ENCODE measurements around the gene C1QA.
"Not testable (repeated sequence)": the region's sequence is repeated elsewhere in the genome, so short reads cannot be mapped to it uniquely, and the experiment has no call there.

The C1QA gene

DNA sequence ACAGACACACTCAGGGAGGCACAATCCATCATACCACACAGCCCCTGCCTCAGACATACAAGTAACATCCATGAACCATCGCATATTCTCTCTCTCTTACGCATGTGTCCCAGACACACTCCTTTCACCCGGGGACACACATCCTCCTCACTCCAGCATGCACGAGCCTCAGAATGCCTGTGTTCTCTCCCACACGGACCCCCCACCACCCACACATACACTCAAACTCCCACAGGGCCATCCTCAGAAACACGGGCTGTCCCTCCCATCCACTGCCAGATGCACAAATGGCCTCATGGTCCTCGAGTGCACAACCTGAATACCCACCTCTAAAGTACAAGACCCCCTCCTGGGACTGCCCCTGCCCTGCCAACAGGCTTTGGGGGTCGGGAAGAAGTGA, 4.8 kb downstream of the C1QA start:
- DNase-seq (ENCODE audit: low spot score), result no peak

DNA sequence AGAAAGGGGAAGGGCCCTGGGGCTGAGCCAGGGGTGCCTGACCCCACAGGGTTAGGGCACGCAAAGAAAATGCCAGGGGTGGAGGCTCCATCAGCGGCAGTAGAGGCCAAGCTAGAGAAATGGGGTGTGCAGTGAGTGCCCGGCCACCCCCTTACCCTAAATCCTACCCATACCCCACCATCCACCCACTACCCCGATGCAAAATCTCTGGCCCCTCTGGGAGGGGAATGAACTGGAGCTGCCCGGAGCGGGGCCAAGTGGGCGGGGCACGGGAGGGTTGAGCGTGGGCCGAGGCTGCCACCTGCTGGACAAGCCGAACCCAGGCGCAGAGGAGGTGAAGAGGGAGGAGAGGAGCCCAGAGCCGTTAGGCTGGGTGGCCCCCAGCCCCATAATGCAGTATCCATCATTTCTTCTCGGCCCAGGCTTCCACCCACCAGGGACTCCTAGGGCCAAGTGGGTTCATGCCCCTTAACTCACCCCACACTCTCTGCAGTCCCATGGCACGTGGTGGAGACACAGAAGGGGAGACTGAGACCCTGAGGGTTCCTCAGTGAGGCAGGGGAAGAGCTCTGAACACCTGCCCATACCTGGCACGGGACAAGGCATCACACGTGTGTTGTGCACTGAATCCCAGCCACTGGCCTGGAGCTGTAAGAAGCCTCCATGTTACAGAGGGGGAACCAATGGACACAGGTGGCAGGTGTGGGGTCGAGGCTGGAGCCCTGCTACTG, 5.6 kb downstream of the C1QA start:
- DNase-seq (ENCODE audit: low spot score), result peak; percentile 85

DNA sequence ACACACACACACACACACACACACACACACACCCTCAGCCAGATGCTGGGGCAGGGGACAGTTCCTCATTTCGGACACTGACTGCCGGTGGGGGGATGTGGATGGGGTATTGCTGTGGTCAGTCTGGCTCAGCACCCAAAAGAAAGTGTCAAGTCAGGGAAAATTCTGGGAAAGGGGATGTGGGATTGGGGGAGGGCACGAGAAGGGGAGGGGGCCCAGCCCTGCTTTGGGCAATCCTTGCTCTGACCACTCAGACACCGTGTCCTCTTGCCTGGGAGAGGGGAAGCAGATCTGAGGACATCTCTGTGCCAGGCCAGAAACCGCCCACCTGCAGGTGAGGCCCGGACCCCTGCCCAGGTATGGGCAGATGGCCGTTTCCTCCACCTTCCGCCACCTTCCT, 7.0 kb downstream of the C1QA start, which contains the start of gene C1QC:
Gene C1QC (plus strand): TSS at position 253 of the 400 bp plus-strand sequence. CDS start 391 bp downstream, outside the sequence.
- no peak for DNase-seq (ENCODE audit: low spot score)

DNA sequence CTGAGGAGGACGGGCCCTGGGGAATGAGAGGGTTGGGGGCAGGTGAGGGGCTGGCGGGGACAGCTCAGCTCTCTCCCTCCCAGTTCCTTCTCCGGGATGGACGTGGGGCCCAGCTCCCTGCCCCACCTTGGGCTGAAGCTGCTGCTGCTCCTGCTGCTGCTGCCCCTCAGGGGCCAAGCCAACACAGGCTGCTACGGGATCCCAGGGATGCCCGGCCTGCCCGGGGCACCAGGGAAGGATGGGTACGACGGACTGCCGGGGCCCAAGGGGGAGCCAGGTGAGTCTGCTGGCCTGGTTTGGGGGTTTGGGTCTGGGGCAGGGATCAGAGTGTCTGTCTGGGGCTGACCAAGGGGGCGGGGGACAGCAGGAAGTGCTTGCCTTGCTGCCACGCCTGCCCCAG, 7.5 kb downstream of the C1QA start:
- no peak for DNase-seq (ENCODE audit: low spot score)

DNA sequence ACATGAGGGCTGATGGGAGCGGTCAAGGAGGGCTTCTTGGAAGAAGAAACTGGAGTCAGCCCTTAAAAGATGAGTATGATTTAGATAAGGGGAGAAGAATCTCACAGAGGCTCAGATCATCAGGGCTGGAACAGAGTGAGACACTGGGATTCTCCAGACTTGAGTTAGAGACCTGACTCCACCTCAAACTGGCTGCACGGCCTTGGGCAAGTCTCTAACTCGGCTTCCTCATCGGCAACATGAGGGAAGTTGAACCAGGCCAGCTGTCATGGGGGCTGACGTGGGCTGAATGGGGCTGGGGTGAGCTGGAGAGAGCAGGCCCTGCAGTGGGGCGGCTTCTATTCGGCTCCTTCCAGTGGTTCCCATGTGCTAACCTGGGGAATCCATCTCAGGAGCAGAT, 9.5 kb downstream of the C1QA start:
- no peak for DNase-seq (ENCODE audit: low spot score)

DNA sequence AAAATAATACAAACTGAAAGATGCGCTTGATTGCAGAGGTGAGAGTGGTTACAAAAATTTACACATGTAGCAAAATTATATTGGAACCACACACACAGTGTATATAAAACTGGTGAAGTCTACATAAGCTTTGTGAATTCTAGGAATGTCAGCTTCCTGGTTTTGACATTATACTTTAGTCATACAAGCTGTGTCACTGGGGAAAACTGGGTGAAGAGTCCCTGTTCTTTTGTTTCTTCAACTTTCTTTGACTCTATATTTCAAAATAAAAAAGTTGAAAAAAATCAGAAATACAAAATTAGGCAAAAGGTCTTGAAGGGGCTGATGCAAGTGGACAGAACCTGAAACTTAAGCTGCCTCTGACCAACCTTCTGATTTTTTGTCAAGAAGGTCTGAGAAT, 10.0 kb downstream of the C1QA start:
- DNase-seq (ENCODE audit: low spot score), result no peak

DNA sequence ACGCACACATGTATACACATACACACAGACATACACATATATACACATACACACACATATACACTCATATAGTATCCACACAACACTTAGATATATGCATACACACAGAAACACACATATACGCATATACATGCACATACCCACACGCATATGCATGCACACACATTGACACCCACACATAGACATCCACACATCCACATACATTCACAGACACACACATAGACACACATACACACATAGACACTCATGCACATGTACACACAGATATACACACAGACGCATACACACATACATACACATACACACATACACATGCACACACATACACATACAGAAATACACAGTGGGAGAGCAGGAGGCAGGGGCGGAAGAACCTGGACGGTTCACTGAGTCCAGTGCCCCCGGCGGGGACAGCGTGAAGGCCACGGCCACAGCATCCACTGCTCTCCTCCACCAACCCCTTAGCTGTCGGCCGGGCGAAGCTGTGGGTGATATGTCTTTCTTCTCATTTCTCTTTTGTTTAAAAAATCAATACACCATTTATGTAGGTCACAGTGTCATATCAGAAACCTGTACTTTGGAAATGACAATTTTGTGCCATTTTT, 13.8 kb downstream of the C1QA start:
- no peak for DNase-seq (ENCODE audit: low spot score)

DNA sequence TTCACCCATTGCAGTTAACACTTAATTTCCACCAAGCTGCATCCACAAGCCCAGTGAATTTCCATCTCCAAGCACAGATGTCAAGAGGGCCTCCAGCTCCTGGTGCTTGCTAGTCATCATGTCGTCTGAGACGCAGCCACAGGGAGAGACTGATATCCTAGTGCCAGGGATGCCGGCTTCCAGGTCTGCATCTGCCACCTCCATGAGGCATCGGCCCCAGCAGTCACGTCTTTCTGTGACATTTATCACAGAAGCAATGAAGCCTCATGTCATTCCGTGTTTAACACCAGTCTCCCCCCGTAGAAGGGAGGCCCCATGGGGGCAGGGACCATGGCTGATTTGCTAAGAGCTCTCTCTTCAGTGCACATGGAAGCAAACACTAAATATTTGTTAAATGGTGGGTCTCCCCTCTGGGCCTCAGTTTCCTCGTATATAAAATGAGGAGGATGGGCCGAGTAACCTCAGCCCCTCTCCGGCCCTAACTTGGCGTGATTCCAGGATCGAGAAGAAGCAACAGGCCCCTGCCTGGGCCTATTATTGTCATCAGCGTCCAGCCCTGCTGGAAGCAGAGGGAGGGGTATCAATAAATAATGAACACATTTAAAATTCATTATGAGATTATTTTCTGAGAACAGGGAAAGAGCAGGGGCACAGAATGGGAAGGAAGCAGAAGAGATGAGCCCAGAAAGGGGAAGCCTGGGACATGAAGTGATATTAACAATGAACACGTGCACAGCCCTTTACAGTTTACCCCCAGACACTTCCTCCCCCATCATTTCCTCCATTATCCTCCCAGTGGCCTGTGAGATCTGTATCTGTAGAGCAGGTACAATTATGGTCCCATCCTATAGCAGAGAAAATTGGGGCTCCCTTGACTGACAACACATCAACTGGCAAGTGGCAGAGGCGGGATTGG, 15.8 kb downstream of the C1QA start:
- DNase-seq (ENCODE audit: low spot score), result no peak

DNA sequence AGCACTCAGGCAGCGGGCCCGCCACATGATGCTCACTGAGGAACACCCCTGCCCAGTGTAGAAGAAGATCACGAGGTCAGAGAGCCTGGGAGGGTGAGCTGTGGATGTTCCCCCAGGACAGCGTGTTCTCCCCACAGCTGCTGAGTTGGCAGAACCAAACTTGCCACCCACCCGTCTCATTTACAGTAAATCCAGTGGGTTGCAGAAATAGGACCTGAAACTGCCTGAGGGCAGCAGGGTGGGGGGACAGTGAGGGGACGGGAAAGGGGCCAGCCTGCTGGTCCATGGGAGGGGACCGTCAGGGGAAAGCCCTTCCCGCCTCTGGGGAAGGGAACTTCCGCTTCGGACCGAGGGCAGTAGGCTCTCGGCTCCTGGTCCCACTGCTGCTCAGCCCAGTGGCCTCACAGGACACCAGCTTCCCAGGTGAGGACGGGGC, 16.5 kb downstream of the C1QA start, which contains the start of gene C1QB:
Gene C1QB (plus strand): TSS at position 356 of the 436 bp plus-strand sequence. CDS start 6,227 bp downstream, outside the sequence.
- no peak for DNase-seq (ENCODE audit: low spot score)

DNA sequence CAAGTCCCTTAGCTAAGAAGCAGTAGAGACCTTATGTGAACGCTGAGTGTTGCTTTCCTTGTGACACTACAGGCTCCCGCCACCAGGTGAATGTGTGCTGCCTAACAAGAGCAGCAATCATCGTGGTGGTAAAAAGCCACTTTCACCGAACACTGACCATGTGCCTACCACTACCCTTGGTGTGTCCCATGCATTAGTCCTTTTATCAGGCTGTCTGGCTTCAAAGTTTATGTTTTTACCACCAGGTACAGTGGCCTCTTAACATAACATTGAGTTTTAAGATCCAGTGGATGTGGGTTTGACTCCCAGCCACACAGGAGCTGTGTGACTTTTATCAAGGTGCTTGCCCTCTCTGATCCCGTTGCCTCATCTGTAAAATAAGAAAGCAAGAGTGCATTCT, 18.3 kb downstream of the C1QA start:
- DNase-seq (ENCODE audit: low spot score), result peak; percentile 42

DNA sequence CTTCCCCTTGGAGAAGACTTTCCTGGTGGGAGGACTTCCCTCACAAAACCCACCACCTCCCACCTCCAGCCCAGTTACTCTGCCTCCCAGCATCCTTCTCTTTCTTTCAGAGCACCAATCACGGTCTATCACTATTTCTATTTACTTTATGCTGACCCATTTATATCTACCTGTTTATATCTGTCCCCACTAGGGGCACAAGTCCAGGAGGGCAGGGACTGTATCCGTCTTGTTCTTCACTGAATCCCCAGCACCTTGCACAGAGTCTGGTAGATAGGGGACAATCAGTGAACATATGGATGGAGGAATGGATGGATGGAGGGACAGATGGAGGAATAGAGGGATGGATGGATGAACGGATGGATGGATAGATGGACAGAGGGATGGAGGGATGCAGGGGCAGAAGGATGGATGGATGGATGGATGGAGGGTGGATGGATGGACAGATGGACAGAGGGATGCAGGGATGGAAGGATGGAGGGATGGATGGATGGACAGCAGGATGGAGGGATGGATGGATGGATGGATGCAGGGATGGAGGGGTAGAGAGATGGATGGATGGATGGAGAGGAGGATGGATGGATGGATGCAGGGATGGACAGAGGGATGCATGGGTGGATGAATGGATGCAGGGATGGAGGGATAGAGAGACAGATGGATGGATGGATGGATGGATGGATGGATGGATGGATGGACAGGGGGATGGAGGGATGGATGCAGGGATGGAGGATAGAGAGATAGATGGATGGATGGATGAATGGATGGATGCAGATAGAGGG, 22.1 kb downstream of the C1QA start:
- no peak for DNase-seq (ENCODE audit: low spot score)

DNA sequence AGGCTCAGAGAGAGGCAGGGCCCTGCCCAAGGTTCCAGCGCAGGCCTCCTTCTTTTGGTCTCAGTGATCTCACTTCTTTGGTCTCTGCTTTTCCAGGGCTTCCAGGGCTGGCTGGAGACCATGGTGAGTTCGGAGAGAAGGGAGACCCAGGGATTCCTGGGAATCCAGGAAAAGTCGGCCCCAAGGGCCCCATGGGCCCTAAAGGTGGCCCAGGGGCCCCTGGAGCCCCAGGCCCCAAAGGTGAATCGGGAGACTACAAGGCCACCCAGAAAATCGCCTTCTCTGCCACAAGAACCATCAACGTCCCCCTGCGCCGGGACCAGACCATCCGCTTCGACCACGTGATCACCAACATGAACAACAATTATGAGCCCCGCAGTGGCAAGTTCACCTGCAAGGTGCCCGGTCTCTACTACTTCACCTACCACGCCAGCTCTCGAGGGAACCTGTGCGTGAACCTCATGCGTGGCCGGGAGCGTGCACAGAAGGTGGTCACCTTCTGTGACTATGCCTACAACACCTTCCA, 24.4 kb downstream of the C1QA start:
- DNase-seq (ENCODE audit: low spot score), result no peak

DNA sequence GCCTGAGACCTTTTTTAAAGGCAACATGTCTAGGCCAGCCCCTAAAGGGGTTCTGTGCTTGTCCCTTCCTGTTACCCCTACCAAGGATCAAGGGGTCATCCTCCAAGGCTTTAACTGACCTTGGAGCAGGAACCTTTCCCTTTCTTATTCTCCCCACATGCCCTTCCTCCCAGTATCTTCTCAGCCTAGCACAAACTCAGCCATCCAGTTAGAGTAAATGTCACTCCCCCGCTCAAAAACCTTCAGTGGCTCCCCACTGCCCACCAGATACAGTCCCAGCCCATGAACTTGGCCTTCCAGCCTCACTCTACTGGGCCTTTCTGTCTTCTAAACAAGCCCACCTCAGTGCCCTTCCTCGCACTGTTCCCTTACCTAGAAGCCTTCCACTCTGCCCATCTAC, 25.5 kb downstream of the C1QA start:
- DNase-seq (ENCODE audit: low spot score), result no peak

DNA sequence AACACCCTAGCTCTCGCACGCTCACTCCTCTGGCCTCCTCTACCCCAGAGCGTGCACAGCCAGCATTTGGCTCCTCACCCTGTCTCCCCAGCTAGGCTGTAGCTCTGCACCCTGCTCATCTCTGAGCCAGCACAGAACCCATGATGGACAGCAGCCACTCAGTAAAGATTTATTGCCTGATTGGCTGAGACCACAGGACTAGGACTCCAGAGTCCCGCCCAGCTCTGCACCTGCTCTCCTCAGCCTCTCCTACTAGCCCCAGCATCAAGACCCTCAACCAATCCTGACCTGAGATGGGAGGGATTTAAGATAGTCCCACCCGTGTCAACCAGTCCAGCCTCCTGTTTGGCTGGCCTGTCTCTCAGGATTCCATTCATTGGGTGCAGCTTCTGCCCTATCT, 25.9 kb downstream of the C1QA start:
- no peak for DNase-seq (ENCODE audit: low spot score)

DNA sequence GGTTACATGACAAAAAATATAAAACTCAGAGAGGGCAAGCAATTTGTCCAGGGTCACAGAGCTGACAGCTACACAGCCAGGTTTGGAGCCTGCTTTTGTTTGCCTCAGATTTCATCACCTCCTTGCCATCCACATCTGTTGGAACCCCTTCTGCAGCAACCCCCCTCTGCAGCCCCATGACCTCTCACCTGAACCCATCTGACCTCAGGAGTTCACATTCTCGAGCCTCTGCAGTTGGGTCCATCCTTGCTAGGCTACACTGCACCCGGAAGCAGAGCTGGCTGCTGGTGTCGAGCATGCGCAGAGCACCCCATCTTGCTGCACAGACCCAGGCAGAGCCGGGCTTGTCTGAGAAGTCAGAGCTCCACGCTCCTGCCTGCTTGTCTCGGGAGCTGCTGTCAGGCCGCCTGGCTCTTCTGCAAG, 26.6 kb downstream of the C1QA start:
- DNase-seq (ENCODE audit: low spot score), result no peak

DNA sequence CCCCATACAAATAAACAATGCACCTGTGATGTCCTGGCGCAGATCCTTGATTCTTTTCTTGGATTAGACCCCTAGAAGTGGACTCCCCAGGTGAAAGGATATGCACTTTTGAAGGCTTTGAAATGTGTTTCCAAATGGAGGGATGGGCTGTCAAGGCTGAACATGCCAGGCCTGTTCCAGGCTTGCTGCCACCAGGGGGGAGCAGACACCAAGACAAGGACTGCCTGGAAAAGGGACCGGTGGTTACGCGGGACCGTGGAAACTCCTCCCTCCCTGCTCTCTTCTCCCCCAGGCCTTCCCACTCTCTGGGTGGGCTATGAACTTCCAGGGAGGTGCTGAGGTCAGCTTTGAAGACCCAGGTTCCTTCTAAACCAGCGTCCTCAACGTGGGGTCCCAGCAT, 29.3 kb downstream of the C1QA start:
- peak; percentile 73 for DNase-seq (ENCODE audit: low spot score)

DNA sequence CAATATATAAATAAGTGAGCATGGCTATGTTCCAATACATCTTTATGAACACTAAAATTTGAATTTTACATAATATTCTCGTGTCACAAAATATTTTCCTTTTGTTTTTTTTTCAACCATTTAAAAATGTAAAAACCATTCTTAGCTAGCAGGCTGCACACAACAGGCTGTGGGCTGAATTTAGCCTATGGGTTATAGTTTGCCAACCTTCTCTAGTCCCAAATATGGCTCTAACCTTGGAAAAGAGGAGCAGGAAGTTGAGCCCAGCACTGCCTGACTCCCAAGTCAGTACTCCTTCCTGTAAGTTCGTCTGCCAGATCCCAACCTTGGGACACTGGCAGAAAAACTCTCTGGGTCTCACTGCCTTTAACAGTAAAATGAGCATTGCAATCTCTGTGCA, 30.0 kb downstream of the C1QA start:
- no peak for DNase-seq (ENCODE audit: low spot score)

DNA sequence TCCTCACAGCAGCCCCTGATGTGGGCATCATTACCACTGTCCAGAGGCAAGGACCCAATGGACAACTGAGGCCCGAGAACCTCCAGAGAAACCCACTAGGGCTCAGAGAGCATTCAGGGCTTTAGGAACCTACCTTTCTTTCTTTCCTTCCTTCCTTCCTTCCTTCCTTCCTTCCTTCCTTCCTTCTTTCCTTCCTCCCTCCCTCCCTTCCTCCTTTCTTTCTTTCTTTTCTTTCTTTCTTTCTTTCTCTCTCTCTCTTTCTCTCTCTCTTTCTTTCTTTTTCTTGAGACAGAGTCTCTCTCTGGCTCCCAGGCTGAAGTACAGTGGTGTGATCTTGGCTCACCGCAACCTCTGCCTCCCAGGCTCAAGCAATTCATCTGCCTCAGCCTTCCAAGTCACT, 32.4 kb downstream of the C1QA start:
- not testable (repeated sequence) for DNase-seq (ENCODE audit: low spot score)

DNA sequence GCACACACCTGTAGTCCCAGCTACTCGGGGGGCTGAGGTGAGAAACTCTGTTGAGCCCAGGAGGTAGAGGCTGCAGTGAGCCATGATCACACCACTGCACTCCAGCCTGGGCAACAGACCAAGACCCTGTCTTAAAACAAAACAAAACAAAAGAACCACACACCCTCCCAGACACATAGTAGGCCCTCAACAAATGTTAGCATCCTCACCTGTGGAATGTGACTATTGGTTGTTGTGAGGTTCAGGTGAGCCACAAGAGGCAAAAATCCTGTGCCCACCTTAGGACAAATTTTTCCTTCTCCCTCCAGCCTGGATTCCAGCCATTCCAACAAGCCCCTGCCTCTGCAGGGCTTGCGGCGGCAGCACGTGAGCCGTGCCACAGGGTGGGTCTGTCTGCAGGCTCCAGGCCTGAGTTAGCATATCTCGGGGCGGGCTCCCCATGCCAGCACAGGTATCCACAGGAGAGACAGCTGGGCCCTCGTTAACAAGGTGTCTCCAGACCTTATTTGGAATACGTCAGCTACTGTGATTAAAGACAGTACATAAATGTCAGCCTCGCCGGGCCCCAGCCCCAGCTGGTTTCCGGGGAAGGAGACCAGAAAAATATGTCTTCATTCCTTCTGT, 34.0 kb downstream of the C1QA start:
- no peak for DNase-seq (ENCODE audit: low spot score)

DNA sequence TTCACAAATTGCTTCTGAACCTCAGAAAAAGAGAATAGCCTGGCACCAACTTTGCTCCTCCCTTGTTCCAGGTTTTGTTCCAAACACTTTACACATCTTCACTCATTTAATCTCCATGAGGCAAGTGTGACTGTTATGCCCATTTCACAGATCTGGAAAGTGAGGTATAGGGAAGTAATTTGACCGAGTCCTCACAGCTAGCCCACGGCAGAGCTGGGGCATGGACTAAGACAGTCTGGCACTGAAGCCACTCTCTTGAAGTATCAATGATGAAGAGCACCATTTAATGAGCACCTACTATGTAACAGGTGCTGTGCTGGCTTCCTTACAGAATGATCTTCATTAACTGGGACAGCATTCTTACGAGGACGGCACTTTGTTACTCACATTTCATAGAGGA, 35.6 kb downstream of the C1QA start:
- no peak for DNase-seq (ENCODE audit: low spot score)

All from HuH-7 (cell line).